ENCODE data around the gene C2CD3.

Gene C2CD3

DNA sequence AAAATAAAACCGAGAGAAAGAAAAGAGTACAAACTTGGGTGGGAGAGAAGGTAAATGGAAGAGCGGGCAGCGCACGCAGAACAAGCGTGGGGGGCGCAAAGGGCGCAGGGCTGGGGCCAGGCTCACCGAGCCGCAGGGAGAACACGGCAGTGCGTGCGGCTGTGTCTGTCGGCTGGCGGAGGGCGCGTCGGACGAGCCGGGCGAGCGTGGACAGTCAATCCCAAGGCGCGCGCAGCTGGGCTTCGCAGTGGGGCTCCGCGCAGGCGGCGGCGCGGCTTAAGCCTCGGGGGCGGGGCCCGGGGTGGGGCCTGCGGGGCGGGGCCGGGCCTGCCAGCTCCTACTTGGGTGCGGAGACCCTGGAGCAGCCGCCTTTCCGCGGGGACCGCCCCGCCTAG, 188.2 kb downstream of the C2CD3 start, which contains the start of gene UCP2:
TSS of gene UCP2 (minus strand) at position 249 of the 395 bp plus-strand sequence. CDS start 4,465 bp downstream, outside the sequence.
- peak; percentile 77 for DNase-seq (ENCODE audit: low spot score)

DNA sequence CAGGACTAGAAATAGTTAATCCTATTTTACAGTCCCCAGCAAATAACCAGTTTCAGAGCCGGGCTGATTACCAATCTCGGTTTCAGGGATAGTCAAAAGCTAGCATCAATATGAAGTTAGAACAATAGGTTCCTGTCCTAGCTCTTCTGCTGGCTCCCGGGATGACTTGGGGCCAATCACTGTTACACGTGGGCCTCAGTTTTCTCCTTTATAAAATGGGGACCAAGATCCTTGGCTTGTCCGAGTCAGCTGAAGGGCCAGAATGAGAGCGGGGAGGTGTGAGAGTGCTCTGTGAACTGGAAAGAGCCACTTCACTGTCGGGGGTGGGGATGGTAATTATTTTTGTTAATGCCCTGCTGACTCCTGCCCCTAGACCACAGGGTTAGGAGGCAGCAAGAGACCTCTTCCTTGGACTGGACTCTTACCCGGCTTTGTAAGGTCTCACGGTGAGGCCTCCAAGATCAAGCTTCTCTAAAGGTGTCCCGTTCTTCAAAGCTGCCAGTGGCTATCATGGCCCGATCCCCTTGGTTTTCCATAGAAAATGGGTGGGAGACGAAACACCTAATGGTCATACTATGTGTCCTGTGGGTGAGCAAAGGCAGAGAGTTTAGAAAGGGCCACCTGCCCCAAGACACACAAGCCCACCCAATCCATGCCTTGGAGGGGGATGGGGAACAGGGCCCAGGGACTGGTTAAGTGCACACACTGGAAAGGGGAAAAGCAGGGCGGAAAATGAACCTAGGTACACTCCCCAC, 189.6 kb downstream of the C2CD3 start:
- no peak for DNase-seq (ENCODE audit: low spot score)

DNA sequence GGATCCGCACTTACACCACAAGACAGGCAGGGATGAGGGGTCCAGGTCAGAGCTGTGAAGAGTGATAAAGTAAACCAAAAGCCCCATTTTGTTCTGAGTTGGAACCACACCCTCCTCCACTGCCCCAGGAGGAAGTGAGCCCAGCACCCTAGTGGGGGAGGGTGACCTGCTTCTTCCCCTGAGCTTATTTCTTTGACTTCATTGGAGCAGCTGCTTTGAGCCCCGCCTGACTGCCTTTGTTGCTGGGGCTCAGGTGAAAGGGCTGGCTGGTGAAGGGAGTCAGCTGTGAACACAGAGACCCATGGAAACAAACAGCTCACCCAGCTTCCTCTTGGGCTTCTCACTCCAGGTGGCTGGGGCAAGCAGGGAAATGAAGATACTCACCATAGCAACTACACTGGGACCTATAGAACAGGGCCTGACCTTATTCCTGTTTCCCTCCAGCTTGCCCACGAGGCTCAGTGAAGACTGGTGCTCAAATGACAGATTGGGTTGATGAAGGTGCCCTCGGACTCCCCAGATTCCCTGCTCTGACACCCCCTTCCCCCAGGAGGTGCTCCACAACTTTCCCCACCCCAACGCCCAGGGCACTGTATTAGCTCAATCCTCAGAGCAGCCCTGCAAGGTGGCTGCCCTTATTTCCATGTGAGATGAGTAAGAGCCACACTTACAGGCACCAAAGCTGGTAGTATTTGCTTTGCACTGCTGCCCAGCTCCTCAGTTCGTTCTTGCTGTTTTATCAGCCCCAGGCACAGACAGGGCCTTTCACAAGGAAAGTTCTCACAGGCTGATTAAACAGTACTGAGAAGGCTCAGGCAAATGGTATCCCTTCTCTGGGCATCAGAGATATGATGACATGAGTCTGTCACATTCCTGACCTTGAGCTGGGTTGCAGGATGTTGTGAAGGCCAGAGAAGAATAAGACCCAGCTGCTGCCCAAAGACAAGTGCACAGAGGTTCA, 190.5 kb downstream of the C2CD3 start:
- DNase-seq (ENCODE audit: low spot score): no peak

DNA sequence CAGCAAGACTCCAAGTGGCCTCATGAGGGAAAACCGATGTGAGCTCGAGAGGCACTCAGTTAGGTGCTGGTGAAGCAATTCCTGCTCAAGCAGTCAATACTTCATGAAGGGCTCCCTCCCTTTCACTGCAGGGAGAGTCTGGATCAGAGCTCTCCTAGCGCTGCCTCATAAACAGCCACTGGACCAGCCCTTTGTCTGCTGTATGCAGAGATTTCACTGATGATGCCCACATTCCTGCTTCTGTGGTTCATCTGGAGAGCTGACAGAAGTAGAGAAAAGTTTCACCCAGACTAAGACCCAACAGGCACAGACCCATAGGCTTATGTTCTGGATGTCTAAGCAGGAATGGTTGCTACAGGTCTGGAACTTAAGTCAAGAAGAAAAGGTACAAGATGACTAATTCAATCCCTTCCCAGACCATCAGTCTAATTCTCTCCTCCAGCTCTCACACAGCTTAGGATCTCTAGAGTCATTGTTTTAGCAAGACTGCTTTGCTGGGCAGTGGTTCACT, 192.2 kb downstream of the C2CD3 start:
- no peak for DNase-seq (ENCODE audit: low spot score)

DNA sequence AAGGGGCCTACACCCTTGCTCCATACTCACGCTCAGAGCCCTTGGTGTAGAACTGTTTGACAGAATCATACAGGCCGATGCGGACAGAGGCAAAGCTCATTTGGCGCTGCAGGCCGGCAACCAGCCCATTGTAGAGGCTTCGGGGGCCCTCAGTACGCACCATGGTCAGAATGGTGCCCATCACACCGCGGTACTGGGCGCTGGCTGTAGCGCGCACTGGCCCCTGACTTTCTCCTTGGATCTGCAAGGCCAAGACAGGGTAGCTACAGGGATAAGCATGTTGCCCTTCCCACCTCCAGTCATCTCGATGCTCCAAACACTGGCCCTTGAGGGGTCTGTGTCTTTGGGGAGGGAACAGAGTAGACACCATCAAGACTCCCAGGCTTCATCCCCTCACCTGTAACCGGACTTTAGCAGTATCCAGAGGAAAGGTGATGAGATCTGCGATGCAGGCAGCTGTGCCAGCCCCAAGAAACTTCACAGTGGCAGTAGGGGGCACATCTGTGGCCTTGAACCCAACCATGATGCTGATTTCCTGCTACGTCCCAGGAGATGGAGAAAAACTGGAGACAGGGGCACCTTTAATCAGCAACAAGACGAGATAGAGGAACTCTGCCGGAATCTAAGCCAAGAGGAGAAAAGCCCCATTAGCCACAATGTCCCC, 192.8 kb downstream of the C2CD3 start:
- DNase-seq (ENCODE audit: low spot score): no peak

DNA sequence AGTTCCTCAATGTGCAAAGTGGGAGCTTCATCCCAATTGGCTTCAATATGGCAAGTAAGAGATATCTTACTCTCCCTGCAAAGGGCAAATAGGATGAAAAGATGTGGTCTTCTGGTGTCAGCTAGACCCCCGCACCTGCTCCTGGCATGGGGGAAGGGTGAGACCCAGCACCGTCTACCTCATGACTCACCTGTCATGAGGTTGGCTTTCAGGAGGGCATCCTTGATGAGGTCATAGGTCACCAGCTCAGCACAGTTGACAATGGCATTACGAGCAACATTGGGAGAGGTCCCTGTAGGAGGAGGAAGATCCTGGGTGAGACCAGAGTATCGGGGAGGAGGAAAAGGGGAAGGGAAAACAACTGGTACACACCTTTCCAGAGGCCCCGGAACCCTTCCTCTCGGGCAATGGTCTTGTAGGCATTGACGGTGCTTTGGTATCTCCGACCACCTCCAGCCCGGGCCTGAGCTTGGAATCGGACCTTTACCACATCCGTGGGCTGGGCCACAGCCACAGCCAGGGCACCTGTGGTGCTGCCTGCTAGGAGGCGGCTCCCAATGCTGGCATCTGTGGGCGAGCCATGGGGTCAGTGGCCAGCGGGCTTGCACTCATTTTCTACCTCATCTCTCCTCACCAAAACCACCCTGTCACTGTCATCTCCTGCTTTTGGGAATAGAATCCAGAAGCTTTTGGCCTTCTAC, 194.2 kb downstream of the C2CD3 start:
- no peak for DNase-seq (ENCODE audit: low spot score)

DNA sequence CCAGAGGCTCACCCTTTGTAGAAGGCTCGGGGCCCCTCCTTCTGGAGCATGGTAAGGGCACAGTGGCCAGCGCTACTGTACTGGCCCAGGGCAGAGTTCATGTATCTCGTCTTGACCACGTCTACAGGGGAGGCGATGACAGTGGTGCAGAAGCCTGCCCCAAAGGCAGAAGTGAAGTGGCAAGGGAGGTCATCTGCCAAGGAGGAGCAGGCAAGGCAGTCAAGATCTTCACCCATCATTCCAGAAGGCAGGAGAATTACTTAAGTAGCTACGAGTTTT, 195.4 kb downstream of the C2CD3 start:
- DNase-seq (ENCODE audit: low spot score): no peak

DNA sequence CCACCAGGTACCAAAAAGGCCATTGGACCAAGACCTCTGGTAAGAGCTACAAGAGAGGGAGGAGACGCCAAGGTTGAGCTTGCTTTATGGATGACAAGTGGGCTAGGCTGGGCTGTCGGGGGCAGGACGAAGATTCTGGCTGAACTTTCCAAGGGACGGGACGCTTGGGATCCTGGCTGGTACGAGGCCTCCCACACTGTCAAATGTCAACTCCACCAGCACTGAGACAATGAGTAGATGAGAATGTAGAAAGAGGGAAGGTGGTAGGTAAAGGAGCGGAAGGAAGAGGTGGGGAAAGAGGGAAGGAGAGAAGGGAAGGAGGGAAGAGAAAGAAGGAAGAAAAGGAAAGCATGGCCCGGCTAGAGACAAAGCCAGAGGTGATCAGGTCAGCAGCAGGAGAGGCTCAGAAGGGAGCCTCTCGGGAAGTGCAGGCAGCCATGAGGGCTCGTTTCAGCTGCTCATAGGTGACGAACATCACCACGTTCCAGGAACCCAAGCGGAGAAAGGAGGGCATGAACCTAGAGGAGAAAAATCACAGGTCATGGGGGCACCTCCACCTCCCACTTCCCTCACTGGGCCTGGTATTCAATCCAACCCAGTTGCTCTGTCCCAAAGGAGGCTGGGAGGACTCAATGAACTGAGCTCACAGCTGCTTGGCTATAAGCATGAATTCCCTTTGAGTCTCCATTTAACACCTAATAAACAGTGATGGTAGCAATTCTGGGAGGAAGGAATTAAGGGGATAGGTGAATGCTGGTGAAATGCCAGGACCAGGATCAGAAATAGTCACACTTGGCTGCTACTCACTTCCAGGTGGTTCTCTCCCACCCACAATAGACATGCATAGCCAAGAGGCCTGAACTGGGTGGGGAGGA, 196.0 kb downstream of the C2CD3 start:
- no peak for DNase-seq (ENCODE audit: low spot score)

DNA sequence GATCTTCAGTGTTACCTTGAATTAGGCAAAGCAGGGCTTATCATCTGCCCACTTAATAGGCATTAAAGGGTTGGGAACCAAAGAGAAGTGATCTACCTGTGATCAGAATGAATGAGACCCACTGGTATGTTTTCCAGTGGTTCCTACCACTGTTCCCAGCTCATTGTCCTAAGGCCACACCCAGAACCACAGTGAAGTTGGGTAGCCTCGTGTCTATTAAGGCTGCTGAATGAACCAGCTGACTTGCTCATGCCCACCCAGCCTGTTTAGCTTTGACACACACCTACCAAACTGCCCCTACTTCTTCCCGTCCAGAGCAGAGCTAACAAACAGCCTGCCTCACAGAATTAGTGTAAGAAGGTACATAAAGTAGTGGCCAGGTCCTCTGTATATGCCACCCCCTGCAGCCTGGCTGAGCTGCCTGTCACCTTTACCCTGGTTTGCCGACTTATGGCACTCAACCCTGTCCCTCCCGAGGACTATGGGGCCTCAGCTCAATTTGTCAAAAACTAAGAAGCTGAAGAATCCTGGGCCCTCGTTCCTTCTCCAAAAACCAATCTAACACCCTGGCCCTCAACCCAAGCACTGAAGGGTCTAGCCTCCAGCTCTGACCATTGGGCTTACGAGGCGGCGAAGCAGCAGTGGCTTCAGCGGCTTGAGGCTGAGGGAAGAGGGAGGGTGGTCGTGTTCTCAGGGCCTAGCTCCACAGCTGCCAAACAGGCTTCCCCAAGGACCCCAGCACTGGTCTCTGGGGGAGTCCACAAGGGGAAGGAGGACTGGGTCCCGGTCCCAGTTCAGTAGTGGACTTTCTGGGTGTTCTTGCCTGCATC, 198.0 kb downstream of the C2CD3 start:
- no peak for DNase-seq (ENCODE audit: low spot score)

DNA sequence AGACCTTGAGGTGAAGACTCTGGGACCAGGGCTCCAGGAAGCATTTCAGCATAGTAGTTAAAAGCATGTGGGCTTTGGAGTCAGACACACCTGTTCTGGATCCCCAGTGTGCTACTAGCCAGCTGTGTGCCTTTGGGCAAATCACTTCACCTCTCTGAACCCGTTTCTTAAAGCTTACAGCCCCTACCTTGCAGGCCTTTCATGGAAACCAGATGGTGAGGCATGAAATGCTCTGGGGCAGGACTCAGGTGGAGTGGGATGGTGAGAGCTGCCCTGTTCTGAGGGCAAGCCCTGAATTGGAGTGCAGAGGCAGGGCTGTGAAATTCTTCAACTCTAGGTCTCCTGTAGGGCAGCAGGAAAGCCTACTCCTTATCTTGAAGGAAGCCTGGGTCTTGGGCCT, 198.6 kb downstream of the C2CD3 start:
- no peak for DNase-seq (ENCODE audit: low spot score)

DNA sequence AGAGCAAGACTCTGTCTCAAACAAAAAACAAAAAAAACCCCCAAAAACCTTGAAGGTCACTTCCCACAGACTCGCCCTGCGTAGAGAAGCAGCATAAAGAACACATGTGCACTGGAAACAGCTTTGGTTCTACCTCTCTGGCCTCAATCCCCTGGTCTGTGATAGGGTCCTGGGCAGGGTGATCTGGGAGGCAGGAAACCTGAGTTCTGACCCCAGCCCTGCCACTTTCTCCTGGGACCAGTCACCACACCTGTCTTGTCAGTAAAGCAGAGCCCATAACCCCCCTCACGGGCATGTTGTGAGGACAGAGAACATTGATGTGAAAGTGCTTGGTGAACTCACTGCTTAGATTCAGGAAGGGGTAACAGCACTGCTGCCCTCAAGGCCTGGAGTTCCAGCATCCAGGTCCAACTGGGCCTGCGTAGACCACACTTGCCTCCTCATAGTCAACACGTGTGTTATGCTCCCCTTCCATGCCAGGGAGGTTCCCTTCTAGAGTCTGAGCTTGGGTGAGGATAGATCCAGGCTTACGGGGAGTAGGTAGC, 199.6 kb downstream of the C2CD3 start:
- DNase-seq (ENCODE audit: low spot score): no peak

DNA sequence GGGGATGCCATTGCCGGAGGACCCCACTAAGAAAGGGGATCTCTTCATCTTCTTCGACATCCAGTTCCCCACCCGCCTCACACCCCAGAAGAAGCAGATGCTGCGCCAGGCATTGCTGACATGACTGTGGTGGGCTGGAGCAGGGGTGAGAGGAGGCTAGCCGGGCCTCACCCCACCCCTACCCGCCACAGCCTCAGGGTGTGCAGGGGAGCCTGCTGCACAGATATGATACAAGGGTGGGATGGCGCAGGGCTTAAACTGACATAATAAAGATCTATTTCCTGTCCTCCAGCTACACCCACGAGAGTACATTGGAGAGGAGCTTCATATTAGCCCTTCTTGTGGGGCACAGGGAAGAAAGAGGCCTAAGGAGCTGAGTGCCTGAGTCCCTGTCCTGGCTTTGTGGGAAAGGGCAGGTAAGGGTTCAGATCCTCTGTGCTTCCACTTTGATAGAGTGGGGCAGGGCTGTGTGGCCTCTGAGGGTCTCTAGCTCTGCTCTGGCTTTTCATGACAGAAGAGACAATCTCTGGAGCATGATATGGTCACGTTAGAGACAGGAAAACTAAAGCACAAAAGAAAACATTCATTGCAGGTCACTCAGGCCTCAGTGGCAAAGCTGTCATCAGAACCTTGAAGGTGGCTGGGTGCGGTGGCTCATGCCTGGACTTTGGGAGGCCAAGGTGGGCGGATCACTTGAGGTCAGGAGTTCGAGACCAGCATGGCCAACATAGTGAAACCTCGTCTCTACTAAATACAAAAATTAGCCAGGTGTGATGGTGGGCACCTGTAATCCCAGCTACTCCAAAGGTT, 200.6 kb downstream of the C2CD3 start:
- no peak for DNase-seq (ENCODE audit: low spot score)

DNA sequence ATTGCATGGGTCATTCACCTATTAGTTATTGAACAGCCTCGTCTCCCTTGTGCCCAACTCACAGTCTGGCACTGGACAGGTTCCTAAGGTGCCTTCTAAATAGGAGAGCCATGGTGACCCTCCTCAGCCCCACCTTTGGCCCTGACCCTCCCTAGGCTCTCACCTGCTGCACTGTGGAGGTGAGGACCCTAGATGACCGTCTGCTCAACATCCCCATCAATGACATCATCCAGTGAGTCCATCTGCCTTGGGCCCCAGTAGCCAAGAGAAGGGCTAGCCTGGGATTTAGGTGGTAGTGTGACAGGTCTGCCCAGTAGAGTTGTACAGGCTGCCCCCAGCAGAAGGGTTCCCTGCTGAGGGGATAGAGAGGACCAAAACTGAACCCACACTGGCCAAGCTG, 201.7 kb downstream of the C2CD3 start:
- DNase-seq (ENCODE audit: low spot score): no peak

DNA sequence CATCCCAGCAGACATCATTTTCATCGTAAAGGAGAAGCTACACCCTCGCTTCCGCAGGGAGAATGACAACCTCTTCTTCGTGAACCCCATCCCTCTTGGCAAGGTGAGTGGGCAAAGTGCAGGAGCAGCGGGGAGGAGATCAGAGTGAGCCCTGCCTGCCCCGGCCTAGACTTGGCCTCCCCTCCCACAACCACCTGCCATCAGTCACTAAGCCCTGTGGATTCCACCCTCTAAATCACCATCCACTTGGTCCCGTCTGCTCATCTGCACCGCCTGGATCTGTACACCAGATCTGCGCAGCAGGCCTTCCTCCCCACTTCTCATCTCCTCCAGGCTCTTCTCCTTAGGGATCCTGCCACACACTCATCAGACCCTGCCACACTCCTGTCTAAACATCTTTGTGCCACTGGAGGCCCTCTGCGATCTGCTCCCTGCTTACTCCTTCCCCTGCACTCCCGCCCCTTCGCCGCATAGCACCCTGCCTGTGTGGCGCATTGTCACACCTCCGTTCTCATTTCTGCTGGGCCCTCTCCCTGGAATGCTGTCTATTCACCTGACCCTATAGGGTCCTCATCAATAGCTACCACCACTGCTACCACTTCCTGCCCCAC, 202.3 kb downstream of the C2CD3 start:
- DNase-seq (ENCODE audit: low spot score): no peak

DNA sequence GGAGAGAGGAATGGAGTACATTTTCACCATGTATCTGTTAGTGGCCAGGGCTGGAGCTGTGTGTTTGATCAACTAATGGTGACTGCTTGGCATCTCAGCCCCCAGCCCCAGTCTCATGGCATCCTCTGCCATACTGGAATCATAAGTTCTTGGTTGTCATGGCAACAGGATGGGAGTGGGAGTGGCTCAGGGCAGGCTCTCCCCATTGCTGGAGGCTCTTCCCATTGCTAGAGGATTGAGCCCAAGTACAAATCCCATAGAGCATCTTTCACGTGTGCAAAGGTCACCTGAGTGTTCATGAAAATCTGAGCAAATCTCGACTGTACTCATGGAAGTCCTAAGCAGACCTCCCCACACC, 205.1 kb downstream of the C2CD3 start:
- DNase-seq (ENCODE audit: low spot score): no peak

DNA sequence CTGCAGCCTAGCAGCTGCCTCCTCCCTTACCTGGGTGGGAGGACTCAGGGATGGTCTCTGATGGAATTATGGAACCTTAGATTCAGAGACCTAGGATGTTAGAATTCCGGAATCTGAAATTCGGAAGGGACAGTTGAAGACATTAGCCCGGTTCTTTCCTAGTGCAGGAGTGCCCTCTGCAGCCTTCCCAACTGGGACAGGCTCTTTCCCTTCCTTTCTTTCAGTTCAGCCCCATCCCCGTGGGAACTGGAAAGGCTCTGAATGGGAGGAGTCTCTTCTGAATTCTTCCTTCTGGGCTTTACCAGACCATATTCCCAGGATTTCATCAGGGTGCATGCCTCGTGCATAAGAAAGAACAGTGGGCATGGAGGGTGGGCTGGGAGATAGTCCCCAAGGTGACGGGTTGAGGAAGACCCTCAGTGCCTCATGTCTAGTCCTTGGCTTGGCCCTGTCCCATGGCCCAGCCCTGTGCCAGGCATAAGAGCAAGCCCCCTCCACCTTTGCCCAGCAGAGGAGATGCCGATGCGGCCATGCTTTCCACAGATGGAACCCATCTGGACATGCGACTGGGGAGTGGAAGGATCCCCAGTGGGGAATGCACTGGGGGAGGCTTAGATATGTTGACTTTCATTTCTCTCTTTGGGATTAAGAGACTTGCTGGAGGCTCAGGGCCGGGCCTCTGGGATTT, 205.6 kb downstream of the C2CD3 start:
- DNase-seq (ENCODE audit: low spot score): no peak

DNA sequence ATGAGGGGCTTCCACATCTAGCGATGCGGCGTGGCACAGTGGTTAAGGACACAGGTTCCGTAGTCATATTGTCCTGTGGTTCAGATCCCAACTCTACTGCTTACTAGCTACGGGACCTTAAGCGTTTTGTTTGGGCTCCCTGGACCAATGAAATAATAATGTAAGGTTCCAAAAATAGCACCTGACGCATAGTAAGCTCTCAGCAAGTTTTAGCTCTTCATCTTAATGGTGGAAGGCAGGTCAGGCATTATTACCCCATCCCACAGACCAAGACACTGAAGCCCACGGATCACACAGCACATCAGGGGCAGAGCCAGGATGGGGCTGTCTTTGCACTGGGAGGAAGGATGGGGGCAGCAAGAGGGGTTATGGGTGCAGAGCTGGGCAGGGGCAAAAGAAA, 206.9 kb downstream of the C2CD3 start:
- DNase-seq (ENCODE audit: low spot score): no peak
